HT1080 (cell line): ENCODE data around the gene CPVL. TPM values are rescaled to one million over a fixed set of nuclear protein-coding genes. Genes with fewer than 3 reads are reported as not detected.
A peak's percentile ranks its signal among the peaks of the same experiment; 100 is the strongest.

Experiments
- DNase-seq: peaks from one replicate; pipeline ENCODE4 v3.0.0-alpha.2; 2015; ENCODE audit warnings: low read depth
- total RNA-seq: library from RNA; depleted of rRNA; stranded (reverse); fragments of >200 nt; shearing (Covaris generic); gene quantifications from 2 replicates; pipeline ENCODE4 v1.2.3, GENCODE V29; 2014

Gene CPVL
- total RNA-seq, 1 experiment from 2014 or later, result 0.90 TPM

DNA sequence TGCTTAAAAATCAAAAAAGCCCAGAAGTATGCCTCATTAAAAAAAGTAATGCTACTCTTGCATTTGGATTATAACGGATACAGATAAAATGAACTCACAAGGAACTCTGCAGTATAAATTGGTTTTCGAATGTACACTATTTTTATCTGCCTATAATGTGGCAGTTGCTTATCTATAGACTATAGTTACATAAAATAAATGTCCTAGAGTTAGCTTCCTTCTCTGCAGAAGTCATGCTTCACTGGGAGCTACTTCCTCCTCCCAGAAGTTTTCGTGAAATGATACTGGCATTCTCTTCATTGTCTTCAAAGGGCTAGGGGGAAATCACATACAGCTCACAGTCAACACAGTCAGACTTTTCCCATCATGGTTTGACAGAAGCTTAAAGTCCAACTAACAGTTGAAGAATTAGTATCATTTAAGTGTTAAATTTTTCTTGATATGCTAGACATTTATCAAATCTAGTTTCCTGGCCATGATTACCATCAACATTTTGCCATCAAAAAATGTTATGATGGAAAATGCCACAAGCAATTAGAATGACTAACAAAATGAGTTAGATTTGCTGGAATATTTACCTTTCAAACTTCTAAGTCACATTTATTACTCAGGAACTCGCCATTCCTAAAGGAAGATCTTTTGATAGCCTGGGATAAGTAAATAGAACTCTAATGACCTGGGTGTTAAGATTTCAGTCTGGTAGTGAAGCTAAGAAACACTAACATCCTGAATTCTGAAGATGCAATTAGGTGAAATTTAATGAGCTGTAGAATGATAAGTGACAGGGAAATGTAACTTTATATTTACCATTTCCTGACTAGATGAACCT, 100.9 kb downstream of the CPVL start:
- DNase-seq, result no peak

DNA sequence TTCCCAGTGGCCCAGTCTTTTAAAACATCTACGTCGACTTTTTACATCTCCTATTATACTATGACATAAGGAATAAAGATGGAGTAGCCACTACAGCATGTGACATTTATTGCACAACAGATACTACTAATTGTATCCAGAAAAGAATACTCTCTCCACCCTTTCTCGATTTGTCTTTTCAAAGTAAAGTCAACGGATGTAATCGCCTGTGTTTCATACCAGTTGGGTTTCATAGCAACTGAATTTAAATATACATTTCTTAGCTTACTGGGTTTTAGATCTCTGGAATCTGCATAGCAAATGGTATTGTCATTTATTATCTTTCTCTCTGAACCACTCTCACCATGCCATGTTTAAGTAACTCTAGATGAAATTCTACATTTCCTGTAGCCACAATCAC, 101.8 kb downstream of the CPVL start:
- no peak for DNase-seq

DNA sequence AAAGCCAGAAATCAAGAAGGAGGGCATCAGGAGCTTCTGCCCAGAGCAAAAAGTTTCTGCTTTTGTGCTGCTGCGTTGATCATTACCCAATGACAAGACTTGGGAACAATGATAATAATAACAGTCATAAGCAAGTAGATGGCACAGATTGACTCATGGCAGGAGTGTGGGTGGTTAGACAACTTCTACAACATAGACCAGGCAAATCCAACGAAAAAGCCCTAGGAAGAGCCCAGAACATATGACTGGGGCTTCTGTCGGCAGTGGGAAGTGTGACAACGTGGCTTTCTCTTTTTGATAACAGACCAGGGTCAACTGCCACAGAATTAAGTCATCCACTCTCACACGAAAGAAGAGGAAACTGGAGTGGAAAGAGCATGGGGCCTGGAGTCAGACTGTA, 102.8 kb downstream of the CPVL start:
- DNase-seq, result no peak

DNA sequence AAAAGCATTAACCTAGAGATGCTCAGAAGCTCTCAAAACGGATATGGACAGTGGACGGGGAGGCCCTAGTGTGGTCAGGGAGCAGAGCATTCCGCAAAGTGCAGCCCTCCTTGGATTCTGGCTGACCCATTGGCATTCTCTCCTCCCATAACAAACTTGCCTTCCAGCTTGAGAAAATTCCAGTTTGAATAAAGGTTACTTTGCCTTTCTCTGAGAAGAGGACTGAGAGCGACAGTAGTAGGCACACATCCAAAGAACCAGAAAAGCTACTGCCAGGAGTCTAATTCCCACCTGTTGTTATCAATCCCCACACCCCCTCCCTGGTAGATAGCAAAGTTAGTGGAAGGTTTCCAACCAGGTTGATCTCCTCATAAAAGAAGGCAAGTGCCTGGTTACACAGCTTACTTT, 103.5 kb downstream of the CPVL start:
- DNase-seq, result no peak

DNA sequence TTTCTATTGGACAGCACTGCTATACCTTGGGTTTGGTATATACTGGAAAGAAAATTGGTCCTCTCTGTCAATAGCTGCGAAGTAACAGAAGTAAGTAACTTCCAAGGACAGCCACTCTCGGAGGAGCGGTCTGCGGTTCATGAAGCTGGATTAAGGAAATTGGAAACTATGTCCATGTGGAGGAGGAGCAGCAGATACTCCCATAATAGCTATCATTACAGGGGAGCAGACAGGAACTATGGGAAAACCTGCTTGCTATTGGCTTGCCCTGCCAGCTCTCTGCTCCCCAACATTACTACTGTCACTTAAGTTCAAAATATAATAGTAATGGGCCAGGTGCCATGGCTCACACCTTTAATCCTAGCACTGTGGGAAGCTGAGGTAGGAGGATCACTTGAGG, 104.3 kb downstream of the CPVL start:
- no peak for DNase-seq

DNA sequence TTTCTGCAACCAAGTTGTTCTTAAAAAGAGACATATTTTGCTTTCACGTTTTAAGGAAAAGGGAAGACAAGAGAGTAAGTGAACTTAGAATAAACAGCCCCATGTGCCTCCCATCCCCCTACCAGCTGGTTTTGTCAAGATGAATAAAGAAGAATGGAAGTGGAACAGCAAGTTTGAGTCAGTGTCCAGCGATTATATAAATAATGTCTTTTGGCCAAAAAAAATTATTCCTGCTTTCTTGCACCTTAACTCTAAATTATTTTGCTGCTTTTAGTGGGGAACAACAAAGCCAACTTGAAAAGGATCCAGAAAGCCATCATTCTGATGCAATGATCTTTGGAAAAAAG, 105.8 kb downstream of the CPVL start:
- DNase-seq, result no peak

DNA sequence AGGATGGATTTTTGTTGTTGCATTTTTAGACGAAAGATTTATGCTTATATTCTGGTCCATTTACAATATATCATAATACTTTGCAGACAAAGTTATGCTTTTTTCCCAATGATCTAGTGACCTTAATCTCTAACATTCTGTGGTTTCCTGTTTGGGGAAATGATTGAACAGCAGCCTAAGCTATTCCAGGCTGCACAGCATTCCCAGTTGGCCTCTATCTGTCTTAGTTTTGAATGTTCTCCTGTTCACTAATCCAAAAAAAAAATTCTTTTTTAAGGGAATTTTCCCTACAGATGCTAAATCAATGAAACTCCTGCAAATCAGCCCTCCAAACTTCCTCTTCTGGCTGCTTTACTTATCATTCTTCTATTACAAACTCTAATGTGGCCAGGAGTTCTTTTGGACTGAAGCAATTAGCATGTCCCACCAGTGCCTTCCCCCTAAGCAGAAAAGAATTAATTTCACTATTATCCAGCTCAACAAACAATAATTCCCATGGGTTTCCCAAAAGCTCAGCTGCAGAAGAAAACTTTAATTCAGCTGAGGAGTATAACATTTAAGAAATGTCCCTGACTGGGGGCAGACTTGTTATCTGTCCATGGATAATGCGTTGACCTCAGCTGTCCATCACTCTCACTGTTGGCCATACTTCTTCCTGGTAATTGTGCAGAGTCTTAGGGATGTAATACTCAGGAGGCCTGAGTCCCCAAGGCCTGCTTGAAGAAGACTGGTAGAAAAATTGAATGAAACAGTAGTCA, 106.3 kb downstream of the CPVL start:
- peak; percentile 39 for DNase-seq

DNA sequence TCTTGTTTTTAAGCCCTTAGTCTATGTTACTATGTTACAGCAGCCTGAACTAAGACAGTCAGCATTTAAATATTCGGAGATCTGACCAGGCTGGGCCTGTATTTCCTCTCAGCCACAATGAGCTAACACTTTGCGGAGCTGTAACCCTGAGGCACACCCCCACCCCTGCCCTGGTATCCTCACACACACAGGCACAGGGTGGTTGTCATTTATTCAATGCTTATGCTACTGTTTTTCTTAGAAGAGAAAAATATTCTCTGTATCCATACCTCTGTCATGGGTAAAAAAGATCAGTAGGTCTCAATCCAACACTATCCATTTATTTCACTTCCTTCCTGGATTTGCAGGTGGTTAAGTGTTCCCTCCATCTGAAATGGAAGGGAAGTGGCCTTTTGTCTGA, 107.9 kb downstream of the CPVL start:
- peak; percentile 31 for DNase-seq

DNA sequence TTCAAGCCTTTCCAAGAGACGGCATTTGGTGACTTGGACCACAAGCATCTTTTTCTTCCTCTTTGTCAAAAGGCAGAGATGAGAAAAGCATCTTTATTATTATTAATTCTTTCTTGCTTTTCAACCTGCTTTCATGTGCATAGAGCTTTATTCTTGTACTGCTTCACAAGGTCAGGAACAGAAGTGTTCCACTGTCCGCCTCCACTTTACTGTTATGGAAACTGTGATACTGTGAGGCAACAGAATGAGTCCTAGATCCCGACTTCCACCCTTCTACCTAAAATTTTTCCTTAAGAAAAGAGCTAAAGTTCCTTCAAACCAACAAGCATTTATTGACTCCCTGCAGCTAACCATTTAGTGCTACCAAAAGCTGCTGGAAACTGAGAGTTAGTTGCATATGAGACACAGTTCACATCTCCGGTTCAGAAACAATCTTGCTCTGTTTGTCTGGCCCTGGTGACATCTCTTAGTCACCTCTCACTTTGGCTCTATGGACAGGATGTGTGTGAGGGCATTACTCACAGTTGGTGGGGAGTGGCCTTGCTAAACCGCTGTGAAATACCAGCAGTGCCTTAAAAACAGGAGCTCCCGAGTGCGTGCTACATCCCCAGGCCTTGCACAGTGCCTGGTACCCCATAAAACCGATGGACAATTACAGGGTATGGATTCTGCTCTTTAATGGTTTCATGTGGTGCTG, 111.1 kb downstream of the CPVL start:
- DNase-seq, result peak; percentile 96

DNA sequence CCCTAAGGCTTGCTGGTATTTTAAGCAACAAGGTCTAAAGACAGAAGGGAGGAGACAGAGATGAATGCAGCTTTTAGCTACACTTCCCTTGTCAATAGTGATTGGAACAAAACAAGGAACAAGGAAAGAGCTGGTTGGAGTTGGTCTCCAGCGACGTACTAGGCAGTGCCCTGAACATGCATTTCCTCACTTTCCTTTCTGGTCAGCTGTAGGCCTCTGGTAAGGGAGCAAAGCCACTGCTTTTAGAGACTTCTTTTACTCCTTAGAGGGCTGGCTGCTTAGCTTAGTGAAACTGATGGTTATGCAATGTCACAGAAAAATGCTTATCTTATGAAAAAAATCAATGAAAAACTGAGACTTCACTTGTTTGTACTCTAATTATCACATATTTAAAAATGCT, 112.8 kb downstream of the CPVL start:
- no peak for DNase-seq

DNA sequence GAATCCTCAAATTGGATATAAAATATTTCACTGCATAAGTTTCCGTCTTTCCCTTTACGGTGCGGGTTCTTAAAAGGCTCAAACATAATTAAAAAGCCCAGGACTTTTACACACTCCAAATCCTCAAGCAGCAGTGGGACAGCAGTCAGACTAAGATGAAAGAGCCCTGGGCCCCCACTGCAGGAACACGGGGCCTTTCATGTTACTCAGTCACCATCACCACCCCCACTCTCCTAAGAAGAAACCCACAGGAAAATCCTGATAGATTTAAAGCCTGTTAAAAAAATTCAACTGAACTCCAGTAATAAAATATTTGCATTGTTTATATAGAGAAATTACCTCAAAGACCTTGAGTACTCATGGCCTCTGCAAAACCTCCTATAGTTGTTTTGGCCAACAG, 114.2 kb downstream of the CPVL start:
- DNase-seq, result no peak

DNA sequence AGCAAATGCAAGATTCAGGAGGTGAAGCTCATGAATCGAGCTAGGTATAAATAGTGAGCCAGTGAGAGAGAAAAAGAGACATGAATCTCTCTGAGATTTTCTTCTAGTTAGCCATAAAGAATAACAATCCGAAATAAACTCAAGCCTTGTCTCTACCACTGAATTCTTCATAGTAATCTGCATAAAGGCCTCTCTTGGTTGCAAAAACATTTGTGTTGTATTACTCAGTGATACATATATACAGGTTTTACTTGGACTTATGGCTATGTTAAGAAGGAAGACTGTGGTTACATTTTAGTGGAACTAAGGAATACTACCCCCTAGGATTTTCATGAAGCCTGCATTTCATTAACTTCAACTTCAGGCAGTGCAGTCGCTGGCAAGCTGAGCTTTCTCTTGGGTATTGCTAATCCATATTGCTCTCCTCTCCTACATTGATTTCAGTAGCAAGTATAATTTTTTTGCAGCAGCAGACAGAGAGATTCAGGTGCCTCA, 115.5 kb downstream of the CPVL start:
- DNase-seq, result no peak

DNA sequence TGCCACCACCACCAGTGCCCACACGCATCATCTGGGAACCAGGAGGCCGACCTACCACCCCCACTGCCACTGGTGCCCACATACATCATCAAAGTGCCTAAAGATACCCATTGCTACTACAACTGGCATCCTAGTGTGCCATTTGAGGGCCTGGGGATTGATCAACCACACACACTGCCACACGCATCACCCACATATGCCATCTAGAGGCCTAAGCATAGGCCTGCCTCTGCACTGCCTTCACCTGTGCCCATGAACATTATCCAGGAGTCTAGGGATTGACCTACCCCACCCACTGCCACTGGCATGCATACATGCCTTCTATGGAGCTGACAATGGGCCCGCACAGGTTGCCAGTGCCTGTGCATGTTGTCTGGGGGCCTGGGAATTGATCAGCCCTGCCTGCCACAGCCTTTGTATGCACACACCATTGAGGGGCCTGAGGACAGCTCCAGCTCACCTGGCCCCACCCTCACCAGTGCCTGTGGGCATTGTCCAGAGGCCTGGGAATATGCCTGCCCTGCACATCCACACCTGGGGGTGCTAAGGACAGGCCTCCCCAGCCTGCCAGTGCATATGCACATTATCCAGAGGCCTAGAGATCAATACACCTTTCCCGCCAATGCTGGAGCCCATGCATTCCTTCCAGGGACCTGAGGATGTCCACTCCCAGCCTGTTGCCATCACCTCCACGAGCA, 123.9 kb downstream of the CPVL start:
- no peak for DNase-seq

DNA sequence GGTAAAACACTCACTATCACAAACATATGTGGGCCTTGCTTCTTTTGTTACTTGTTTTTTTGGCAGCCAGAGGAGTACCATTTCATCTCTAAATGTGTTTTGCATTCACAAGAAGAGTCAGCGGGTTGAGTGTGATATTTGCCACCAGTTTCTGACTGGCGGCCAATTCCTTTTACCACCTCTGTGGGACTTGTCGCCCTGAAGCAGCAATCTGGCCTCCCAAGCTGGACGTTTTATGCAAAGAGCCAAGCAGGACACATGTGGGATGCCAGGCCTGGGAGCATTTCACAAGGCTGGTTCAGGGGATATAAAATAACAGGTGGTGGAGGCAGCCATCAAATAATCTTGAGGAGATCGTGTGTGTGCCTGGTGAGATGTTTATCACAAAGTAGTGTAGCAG, 126.4 kb downstream of the CPVL start:
- DNase-seq, result no peak

DNA sequence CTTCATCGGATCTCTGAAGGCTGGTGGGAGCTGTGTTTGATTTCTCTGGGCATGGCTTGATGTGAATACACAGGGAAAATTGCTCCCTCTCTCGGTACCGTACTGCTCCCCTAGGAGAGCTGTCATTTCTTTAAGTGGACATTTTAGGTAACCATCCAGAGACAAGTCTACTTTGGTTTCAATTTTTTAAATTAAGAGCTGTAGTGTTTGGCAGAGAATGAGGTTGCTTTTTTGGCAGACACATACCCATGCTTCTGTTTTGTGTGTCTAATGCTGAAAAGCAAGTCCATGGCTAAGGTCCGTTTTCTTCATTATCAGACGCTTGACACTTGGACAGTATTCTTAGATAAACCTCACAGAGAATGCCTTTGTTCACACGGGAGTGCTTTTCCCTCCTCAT, 127.0 kb downstream of the CPVL start:
- DNase-seq, result no peak

DNA sequence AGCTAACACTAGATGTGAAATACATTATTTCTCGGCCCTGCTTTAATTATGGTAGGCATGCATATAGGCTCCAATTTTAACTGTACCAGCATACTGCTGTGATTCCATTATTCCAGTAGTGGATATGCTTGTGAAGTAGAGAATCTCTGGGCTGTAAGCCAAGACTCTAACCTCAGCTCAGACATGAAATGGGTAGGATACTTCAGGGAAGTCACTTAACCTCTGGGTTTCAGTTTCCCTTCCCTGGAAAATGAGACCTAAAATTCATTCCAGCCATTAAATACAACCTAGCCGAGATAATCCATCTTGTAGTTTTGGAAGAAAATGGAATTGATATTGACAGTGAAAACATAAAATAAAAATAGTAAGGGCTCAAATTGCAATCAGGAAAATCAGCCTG, 128.6 kb downstream of the CPVL start:
- DNase-seq, result peak; percentile 42

DNA sequence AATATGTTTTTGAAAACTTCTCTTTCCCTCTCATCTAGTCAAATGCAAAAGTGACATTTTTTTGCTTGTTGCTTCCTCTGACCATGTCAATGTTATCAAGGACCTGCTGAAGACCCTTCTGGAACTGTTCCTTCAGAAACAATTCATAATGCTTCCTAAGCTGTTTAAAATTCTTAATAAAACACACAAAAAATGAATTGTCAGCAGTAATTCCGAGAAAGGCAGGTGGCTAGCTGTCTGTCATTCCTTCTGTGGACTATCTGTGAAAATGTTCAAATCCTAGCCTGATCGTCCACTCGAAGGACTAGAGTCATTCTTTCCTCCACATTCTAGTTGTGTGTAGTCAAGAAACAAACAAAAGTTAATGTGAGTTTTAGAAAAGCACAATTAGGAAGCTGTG, 131.6 kb downstream of the CPVL start:
- no peak for DNase-seq

DNA sequence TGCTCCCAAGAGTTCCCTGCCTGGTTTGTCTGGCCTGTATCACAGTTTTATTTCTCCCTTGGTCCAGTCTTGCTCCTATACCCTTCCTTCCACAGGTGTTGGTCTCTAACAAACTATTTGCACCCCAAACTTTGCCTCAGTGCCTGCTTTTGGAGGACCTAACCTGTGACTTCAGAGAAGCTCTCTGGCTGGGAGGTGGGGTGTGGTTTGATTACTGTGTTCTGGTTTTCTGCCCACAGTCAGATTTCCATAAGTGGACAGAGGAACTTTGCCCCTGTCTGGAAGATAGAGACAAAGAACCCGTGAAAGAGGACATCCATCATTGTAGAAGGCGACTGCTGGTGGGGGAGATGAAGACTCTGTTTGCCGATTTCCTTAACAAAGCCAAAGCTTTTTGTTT, 132.4 kb downstream of the CPVL start:
- no peak for DNase-seq

DNA sequence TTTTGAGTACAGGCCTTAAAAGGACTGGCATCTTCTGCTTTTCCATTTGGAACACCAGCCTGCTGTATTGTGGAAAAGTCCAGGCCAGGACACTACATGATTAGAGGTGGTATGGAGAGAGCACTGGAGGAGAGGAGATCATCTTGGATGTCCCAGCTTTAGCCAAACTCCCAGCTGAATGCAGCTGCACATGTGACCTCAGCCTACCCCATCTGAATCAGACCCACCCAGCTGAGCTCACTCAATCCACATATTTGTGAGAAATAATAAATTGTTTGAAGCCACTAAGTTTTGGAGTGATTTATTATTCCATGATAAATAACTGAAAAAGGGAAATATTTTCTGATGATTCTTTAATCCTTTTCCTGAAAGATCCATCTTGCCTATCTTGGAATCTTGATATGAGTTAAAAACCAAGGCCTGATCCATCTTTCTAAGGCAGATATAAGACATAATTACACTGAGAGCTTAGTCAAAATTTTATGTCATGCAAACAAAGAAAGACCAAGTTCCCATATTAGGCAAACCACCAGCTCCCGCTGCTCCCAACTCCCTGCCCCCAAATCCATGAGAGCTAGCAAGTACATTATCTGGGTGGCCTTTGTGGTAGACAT, 133.1 kb downstream of the CPVL start:
- no peak for DNase-seq

DNA sequence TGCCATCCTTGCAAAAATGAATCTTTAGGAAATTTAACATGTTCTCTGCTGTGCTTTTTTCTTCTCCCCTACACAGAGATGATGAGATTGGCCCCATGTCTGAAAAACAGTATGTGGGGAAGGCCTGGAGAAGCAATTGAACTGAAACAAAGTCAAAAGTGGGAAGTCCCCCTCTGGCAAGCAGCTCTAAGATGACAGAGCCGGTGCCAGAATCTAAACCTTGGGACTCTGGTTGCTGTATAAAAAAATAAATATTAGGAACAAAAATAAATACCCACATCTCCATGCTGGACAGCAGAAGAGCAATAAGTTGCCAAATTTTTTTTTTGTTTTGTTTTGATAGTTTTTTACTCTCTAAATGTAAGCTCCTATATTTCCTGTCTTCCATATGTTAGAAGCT, 136.4 kb downstream of the CPVL start:
- no peak for DNase-seq

DNA sequence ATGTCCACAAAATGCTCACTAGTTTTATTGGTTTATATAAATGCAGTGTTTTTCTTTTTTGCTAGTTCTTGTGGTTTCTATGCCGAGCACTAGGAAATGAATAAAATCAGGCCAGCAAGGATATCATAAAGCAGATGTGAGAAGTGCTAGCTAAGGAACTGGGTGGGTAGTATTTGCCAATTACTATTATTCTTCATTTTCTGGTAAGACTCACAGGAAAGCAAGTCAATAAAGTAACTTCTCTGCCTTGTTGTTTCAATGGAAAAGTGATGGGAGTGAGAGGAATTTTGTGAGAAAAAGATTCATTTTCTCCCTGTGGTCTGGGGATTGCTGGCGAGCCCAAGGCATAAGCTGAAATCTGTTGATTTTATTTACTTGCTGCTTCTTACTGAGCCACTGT, 137.7 kb downstream of the CPVL start:
- no peak for DNase-seq
